OCI-LY7 (cell line): ENCODE results near the gene SLC44A5. TPM values are rescaled to one million over a fixed set of nuclear protein-coding genes. Genes with fewer than 3 reads are reported as not detected.
"Not testable (repeated sequence)": the region's sequence is repeated elsewhere in the genome, so short reads cannot be mapped to it uniquely, and the experiment has no call there.

ENCODE experiments used
- Bru-seq: library from RNA; stranded (reverse); fragments of 400-500 nt; gene quantifications from one replicate; lab custom pipeline; 2021; lab: Mats Ljungman, UMichigan
- BruChase-seq, 2 experiments: library from RNA; stranded (reverse); fragments of 400-500 nt; gene quantifications; one replicate each; lab custom pipeline; 2021; lab: Mats Ljungman, UMichigan
- BruUV-seq: library from RNA; stranded (reverse); fragments of 400-500 nt; replicated peaks from 2 replicates; lab custom pipeline; 2021; lab: Mats Ljungman, UMichigan
- CTCF ChIA-PET: fragments of 300-600 bp; sonication (Branson Sonifier 250); formaldehyde crosslinking; loops from one replicate; lab custom pipeline; 2022; ENCODE audit warnings: antibody characterized with exemption; ENCODE audit not compliant: unreplicated experiment; lab: Charles Lee
- POLR2A ChIA-PET: fragments of 300-600 bp; sonication (Branson Sonifier 250); formaldehyde crosslinking; loops from one replicate; lab custom pipeline; 2022; ENCODE audit warnings: antibody characterized with exemption; lab: Charles Lee
- DNase-seq: peaks from one replicate; pipeline ENCODE4 v3.0.0-alpha.2; 2015; ENCODE audit warnings: low spot score
- H2AFZ ChIP-seq: fragments of 200-600 bp; sonication (generic), shearing (Covaris generic); 2 replicates; pipeline ENCODE4 v1.6.1; 2014; ENCODE audit warnings: mild to moderate bottlenecking, antibody characterized with exemption, low read length, moderate library complexity
- H3K27ac ChIP-seq: fragments of 200-600 bp; sonication (generic); 2 replicates; pipeline ENCODE4 v1.5.1; 2014; ENCODE audit warnings: mixed run types, low read depth, mild to moderate bottlenecking, moderate library complexity, low read length, inconsistent platforms; ENCODE audit not compliant: poor library complexity, severe bottlenecking
- H3K36me3 ChIP-seq: fragments of 200-600 bp; sonication (generic); 2 replicates; pipeline ENCODE4 v1.6.1; 2014; ENCODE audit warnings: mild to moderate bottlenecking, antibody characterized with exemption, low read length, moderate library complexity, mixed read lengths; ENCODE audit not compliant: insufficient read depth
- H3K4me1 ChIP-seq: fragments of 200-600 bp; sonication (generic); 2 replicates; pipeline ENCODE4 v1.5.1; 2014; ENCODE audit warnings: mild to moderate bottlenecking, low read length; ENCODE audit not compliant: insufficient read depth, poor library complexity, severe bottlenecking
- H3K4me2 ChIP-seq: fragments of 200-600 bp; sonication (generic); 2 replicates; pipeline ENCODE4 v1.6.1; 2014; ENCODE audit warnings: mild to moderate bottlenecking, low read length
- H3K4me3 ChIP-seq: fragments of 200-600 bp; sonication (generic); 2 replicates; pipeline ENCODE4 v1.5.1; 2014; ENCODE audit warnings: mild to moderate bottlenecking, low read depth, low read length; ENCODE audit not compliant: poor library complexity, severe bottlenecking
- H3K79me2 ChIP-seq: fragments of 200-600 bp; sonication (generic); 2 replicates; pipeline ENCODE4 v1.6.1; 2016; ENCODE audit warnings: low read depth, mild to moderate bottlenecking, low read length, moderate library complexity, mixed read lengths; ENCODE audit not compliant: insufficient read depth
- H3K9me2 ChIP-seq: fragments of 200-600 bp; sonication (generic); 2 replicates; pipeline ENCODE4 v1.6.1; 2016; ENCODE audit warnings: mild to moderate bottlenecking, low read length, mixed read lengths; ENCODE audit not compliant: insufficient read depth
- H3K9me3 ChIP-seq: fragments of 200-600 bp; sonication (generic); 2 replicates; pipeline ENCODE4 v1.6.1; 2014; ENCODE audit warnings: mild to moderate bottlenecking, mixed run types, low read length, mixed read lengths
- H4K20me1 ChIP-seq: fragments of 200-600 bp; sonication (generic); 2 replicates; pipeline ENCODE4 v1.6.1; 2014; ENCODE audit warnings: mild to moderate bottlenecking, antibody characterized with exemption, low read length, moderate library complexity, mixed read lengths; ENCODE audit not compliant: insufficient read depth
- CTCF ChIP-seq: fragments of 200-600 bp; sonication (generic); conservative IDR thresholded peaks from 2 replicates; pipeline ENCODE4 v1.5.1; 2014; ENCODE audit warnings: mild to moderate bottlenecking, antibody characterized with exemption, low read length, moderate library complexity, mixed read lengths
- EZH2phosphoT487 ChIP-seq: fragments of 200-600 bp; sonication (generic); IDR thresholded peaks from 2 replicates; pipeline ENCODE4 v1.6.1; 2018; ENCODE audit warnings: low read depth, borderline replicate concordance, mild to moderate bottlenecking, mixed run types, antibody characterized with exemption, low read length, moderate library complexity, mixed read lengths
- intact Hi-C: fragments of 100-400 bp; cut with micrococcal nuclease; formaldehyde crosslinking; loops from one replicate; pipeline ENCODE4 v1.10.0; 2022; ENCODE audit not compliant: unreplicated experiment
- long read RNA-seq: library from polyadenylated mRNA; stranded (forward); transcript quantifications from one replicate; pipeline ENCODE4 v2.0.0, GENCODE V29; 2022
- total RNA-seq, 2 experiments: library from RNA; depleted of rRNA in 1 of 2; stranded (reverse); fragments of >200 nt in 1 of 2; shearing (Covaris generic) in 1 of 2; gene quantifications; 2 replicates each; pipeline ENCODE4 v1.2.3, GENCODE V29; 2014 to 2022

Gene SLC44A5
- total RNA-seq (2014; rRNA removed; shearing (Covaris generic)) (not detected in 2 replicates), total RNA-seq (2022) (not detected in 2 replicates), Bru-seq, nascent RNA (percentile 4 among the genes with signal in this experiment), BruChase-seq, experiment 1, labeled RNA remaining after a 6-hour chase (percentile 3 among the genes with signal in this experiment), BruChase-seq, experiment 2, labeled RNA remaining after a 2-hour chase (percentile 7 among the genes with signal in this experiment)
- long read RNA-seq = 0 reads

- H3K79me2 ChIP-seq = no peaks in the 10 kb centered on the region
These were observed at the start of gene SLC44A5 for GRCh38 chr1:75611014-75611413. SLC44A5 (minus strand) TSS chr1:75611114; CDS start chr1:75541447, 69,667 bp downstream.

GRCh38 chr1:75655931-75656330 lies 45.0 kb upstream of the SLC44A5 start:
- H4K20me1 ChIP-seq = no peaks in the 10 kb centered on the region
- no peaks in the 10 kb centered on the region for H3K79me2 ChIP-seq
- CTCF ChIA-PET = no interaction called here
- no peak overlapping the region for H3K4me2 ChIP-seq
- H3K4me1 ChIP-seq = no peaks in the 10 kb centered on the region
- no TSS peak for BruUV-seq
- no peaks in the 10 kb centered on the region for H3K36me3 ChIP-seq
- no peaks in the 10 kb centered on the region for H3K9me2 ChIP-seq
- POLR2A ChIA-PET = no interaction called here
- no peaks in the 10 kb centered on the region for H3K9me3 ChIP-seq
- intact Hi-C loops = no loop called here
- TF ChIP-seq CTCF = no peak
- no peak for TF ChIP-seq EZH2phosphoT487
- no peak overlapping the region for H3K4me3 ChIP-seq
- no peak overlapping the region for H2AFZ ChIP-seq
- no peak overlapping the region for H3K27ac ChIP-seq
- no peak for DNase-seq

More at GRCh38 chr1:75611014-75611413, at the start of gene SLC44A5:
- no peak within 1 kb of the TSS for H3K27ac ChIP-seq
- H3K9me2 ChIP-seq = no peaks in the 10 kb centered on the region
- no peak within 1 kb of the TSS for H2AFZ ChIP-seq
- DNase-seq = no peak
- no peaks in the 10 kb centered on the region for H3K4me1 ChIP-seq
- H4K20me1 ChIP-seq = no peaks in the 10 kb centered on the region
- intact Hi-C loops = no loop called here
- no peaks in the 10 kb centered on the region for H3K9me3 ChIP-seq
- CTCF ChIA-PET = no interaction called here
- BruUV-seq = no TSS peak
- TF ChIP-seq CTCF (no peak), EZH2phosphoT487 (no peak)
- H3K4me3 ChIP-seq = no peak within 1 kb of the TSS
- H3K4me2 ChIP-seq = no peak within 1 kb of the TSS
- no peaks in the 10 kb centered on the region for H3K36me3 ChIP-seq
- POLR2A ChIA-PET = no interaction called here

GRCh38 chr1:75647183-75647582 lies 36.3 kb upstream of the SLC44A5 start:
- H3K9me3 ChIP-seq, BruUV-seq, H3K36me3 ChIP-seq, H3K4me2 ChIP-seq, H3K4me1 ChIP-seq, H3K9me2 ChIP-seq, H3K79me2 ChIP-seq, DNase-seq, CTCF ChIA-PET, H3K27ac ChIP-seq, H3K4me3 ChIP-seq, H4K20me1 ChIP-seq, H2AFZ ChIP-seq, intact Hi-C loops: not testable (repeated sequence)
- POLR2A ChIA-PET = interaction anchor here (0.6 kb wide), 1 partner anchor 72 kb away, joined by 7 read pairs; no protein-coding TSS in a partner anchor

GRCh38 chr1:75645153-75645552 lies 34.2 kb upstream of the SLC44A5 start:
- BruUV-seq, intact Hi-C loops, H3K79me2 ChIP-seq, H3K9me3 ChIP-seq, POLR2A ChIA-PET, H4K20me1 ChIP-seq, H3K36me3 ChIP-seq, H3K4me2 ChIP-seq, H3K9me2 ChIP-seq, H2AFZ ChIP-seq, H3K27ac ChIP-seq, H3K4me3 ChIP-seq, H3K4me1 ChIP-seq, CTCF ChIA-PET, DNase-seq: not testable (repeated sequence)
